SW 1271 (cell line): ENCODE data around the gene EPX.
"Not testable (repeated sequence)": the region's sequence is repeated elsewhere in the genome, so short reads cannot be mapped to it uniquely, and the experiment has no call there.

Experiments used
- DNase-seq, 2 experiments: peaks; one replicate each; lab custom pipeline; 2025; lab: John Stamatoyannopoulos, UW

The EPX gene

GRCh38 chr17:58192612-58193011, at the start of gene EPX:
Gene EPX, plus strand, starts transcription at chr17:58192726. Its CDS starts 121 bp downstream, at chr17:58192847.
- no peak for DNase-seq

GRCh38 chr17:58143335-58143734, 49.2 kb upstream of the EPX start:
- not testable (repeated sequence) for DNase-seq

GRCh38 chr17:58144801-58145200, 47.7 kb upstream of the EPX start:
- DNase-seq: no peak

GRCh38 chr17:58147930-58148434, 44.5 kb upstream of the EPX start, which contains the start of gene OR4D1:
Gene OR4D1, plus strand, starts transcription at chr17:58148384. Its CDS starts 6,770 bp downstream, at chr17:58155154.
- no peak for DNase-seq

- DNase-seq: no peak
Measured at GRCh38 chr17:58148609-58149008, 43.9 kb upstream of the EPX start.

GRCh38 chr17:58150394-58150793, 42.1 kb upstream of the EPX start:
- no peak for DNase-seq

GRCh38 chr17:58153046-58153445, 39.5 kb upstream of the EPX start:
- DNase-seq: no peak

- DNase-seq: no peak
Measured at GRCh38 chr17:58153671-58154070, 38.9 kb upstream of the EPX start.

GRCh38 chr17:58156839-58157803, 35.4 kb upstream of the EPX start:
- no peak for DNase-seq

- DNase-seq: no peak
Measured at GRCh38 chr17:58158181-58158580, 34.3 kb upstream of the EPX start.

- no peak for DNase-seq
Measured at GRCh38 chr17:58161566-58161965, 31.0 kb upstream of the EPX start.

GRCh38 chr17:58165981-58166380, 26.5 kb upstream of the EPX start:
- no peak for DNase-seq

GRCh38 chr17:58166682-58167081, 25.8 kb upstream of the EPX start, which contains the start of gene OR4D2:
Gene OR4D2, plus strand, starts transcription at chr17:58166982. Its CDS starts 2,674 bp downstream, at chr17:58169656.
- no peak for DNase-seq

- no peak for DNase-seq
Measured at GRCh38 chr17:58170622-58171021, 21.9 kb upstream of the EPX start.

- peak in 1 of 2 experiments; percentile 43 for DNase-seq
Measured at GRCh38 chr17:58172369-58173071, 20.0 kb upstream of the EPX start.

GRCh38 chr17:58174871-58175270, 17.7 kb upstream of the EPX start:
- no peak for DNase-seq

GRCh38 chr17:58176200-58176599, 16.3 kb upstream of the EPX start:
- no peak for DNase-seq

- DNase-seq: no peak
Measured at GRCh38 chr17:58181796-58182195, 10.7 kb upstream of the EPX start.

- no peak for DNase-seq
Measured at GRCh38 chr17:58183514-58183913, 9.0 kb upstream of the EPX start.

GRCh38 chr17:58184308-58184985, 8.1 kb upstream of the EPX start:
- DNase-seq: no peak

GRCh38 chr17:58184986-58185761, 7.4 kb upstream of the EPX start:
- no peak for DNase-seq
